ENCODE data around the gene NMRK1. TPM values are rescaled to one million over a fixed set of nuclear protein-coding genes. Genes with fewer than 3 reads are reported as not detected.

NMRK1 gene
- 15.1 and 28.1 TPM in 2 replicates for total RNA-seq

DNA sequence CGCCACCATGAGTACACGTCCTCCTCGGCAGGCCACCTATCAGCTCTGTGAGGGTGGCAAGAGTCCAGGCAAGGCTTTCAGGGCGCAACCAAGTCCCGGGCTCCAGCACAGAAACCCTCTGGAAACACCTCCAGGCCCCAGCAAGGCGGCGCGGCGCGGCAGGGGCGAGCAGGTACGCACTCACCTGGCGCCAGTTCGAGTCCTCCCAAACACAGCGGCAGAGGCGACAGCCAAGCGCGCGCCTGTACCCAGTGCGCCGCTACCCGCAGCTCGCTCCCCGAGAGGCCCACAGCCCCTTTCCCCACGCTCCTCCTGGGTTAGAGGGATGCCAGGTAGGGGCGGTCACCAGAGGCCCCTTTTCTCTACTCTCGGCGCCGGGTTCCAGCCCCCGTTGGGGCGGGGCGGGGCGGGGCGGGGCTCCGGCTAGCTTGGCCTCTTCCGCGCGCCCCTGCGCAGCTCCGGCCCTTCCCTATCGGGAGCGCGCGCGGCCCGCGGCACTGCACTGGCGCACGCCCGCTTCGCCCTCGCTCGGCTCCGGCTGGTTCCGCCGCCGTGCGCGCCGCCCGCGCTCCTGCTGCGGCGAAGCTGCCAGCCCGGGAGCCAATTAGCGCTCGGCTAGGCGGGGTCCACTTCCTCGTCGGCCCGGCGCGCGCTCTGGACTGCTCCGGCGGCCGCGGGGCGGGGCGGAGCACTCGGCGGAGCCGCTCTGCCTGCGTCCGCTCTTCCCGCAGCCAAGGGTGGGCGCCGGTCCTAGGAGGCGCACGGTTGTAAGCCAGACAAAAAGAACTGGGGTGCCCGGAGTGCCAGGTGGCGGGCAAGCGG is at the start of gene NMRK1, which contains the start of gene OSTF1:
Gene NMRK1, minus strand, starts transcription at position 332 of the 822 bp plus-strand sequence. CDS start 5,040 bp downstream, outside the sequence.
Gene OSTF1, plus strand, starts transcription at position 691 of the 822 bp plus-strand sequence. CDS start 179 bp downstream, outside the sequence.

Other genes starting within 250 kb of the NMRK1 start
- under 0.01 TPM in 2 replicates for gene TRPM6, start 200.2 kb downstream of the NMRK1 start, total RNA-seq
- 3.3 and 3.8 TPM in 2 replicates for gene C9orf40, start 135.2 kb downstream of the NMRK1 start, total RNA-seq
- gene CARNMT1, start 59.9 kb downstream of the NMRK1 start, total RNA-seq = 43.3 and 53.2 TPM in 2 replicates
- 40.0 and 54.1 TPM in 2 replicates for gene OSTF1, start 359 bp upstream of the NMRK1 start, total RNA-seq